Right lobe of liver (tissue), 6 donors: ENCODE results near the gene SMARCA2. TPM values are rescaled to one million over a fixed set of nuclear protein-coding genes. Genes with fewer than 3 reads are reported as not detected.

Experiments
- ATAC-seq, 4 donors: fragments of 200-7000 bp; cut with Tn5 transposase; one replicate each; pipeline ENCODE4 v1.9.1; 2020; ENCODE audit warnings: mild to moderate bottlenecking in 4 of 4, moderate library complexity in 4 of 4
- DNase-seq, 3 donors: peaks; one replicate each; pipeline ENCODE4 v3.0.0-alpha.2; 2020
- H3K27ac ChIP-seq, 3 donors: fragments of 200-600 bp; one replicate each; pipeline ENCODE4 v1.8.0; 2022
- H3K27me3 ChIP-seq, 2 donors: fragments of 200-600 bp; one replicate each; pipeline ENCODE4 v1.8.0; 2022
- H3K36me3 ChIP-seq, 4 donors: fragments of 200-600 bp; sonication (generic) in 1 of 4; one replicate each; pipeline versions ENCODE4 v1.5.1 to v1.8.0; 2017 to 2022; ENCODE audit warnings: control low read depth in 1 of 4
- H3K4me1 ChIP-seq, 4 donors: fragments of 200-600 bp; sonication (generic) in 1 of 4; one replicate each; pipeline versions ENCODE4 v1.5.1 to v1.8.0; 2017 to 2022; ENCODE audit warnings: control low read depth in 1 of 4
- H3K4me3 ChIP-seq, 3 donors: fragments of 200-600 bp; one replicate each; pipeline ENCODE4 v1.8.0; 2022
- H3K9me3 ChIP-seq, 4 donors: fragments of 200-600 bp; sonication (generic) in 1 of 4; one replicate each; pipeline versions ENCODE4 v1.5.1 to v1.8.0; 2017 to 2022; ENCODE audit warnings: control low read depth in 1 of 4
- POLR2A ChIP-seq: fragments of 450-650 bp; IDR thresholded peaks from one replicate; pipeline ENCODE4 v1.6.1; 2017; ENCODE audit warnings: antibody characterized with exemption, mild to moderate bottlenecking
- WGBS: methylation state at CpG from one replicate; pipeline ENCODE4 v1.1.6; 2018; ENCODE audit warnings: low coverage, low lambda C conversion rate; ENCODE audit not compliant: insufficient coverage; ENCODE audit errors: missing lambda C conversion rate; 5-methylcytosine and 5-hydroxymethylcytosine counted together
- intact Hi-C, 2 donors: fragments of 100-400 bp; cut with DNase I; formaldehyde crosslinking; loops; one replicate each; pipeline versions ENCODE4 v1.11.2 to v1.14.1; 2022
- total RNA-seq, 6 experiments: library from RNA; depleted of rRNA in 2 of 6; stranded (reverse); fragments of >200 nt in 2 of 6; fragmentation: NEBNext Ultra II Directional in 3 of 6; extraction: Animal tissue kit (Norgen Biotek cat#: 25700) in 3 of 6; gene quantifications; one replicate each; pipeline versions ENCODE4 v1.1.0 to v1.2.4, GENCODE V29; 2016 to 2023
- TF ChIP-seq, protein P1 (sequence below), 4 donors: fragments of 200-600 bp in 3 of 4; fragments of 450-650 bp in 1 of 4; IDR thresholded peaks; one replicate each; pipeline versions ENCODE4 v1.5.1 to v1.8.0; 2016 to 2022; ENCODE audit warnings: antibody characterized with exemption in 4 of 4, mild to moderate bottlenecking in 2 of 4
- donor health status: DM: no; HTN: yes; CAD: no.
- donor health status: DM: no; HTN: no; CAD: no.
- donor health status: DM: no; HTN: no; CAD: no.
- donor health status: DM: no; HTN: yes; CAD: no.
- donor health status: DM: no; HTN: yes; CAD: no.

The SMARCA2 gene
- total RNA-seq, 6 experiments from 2014 or later = 46.2 to 97.8 (median 62.4) TPM

DNA sequence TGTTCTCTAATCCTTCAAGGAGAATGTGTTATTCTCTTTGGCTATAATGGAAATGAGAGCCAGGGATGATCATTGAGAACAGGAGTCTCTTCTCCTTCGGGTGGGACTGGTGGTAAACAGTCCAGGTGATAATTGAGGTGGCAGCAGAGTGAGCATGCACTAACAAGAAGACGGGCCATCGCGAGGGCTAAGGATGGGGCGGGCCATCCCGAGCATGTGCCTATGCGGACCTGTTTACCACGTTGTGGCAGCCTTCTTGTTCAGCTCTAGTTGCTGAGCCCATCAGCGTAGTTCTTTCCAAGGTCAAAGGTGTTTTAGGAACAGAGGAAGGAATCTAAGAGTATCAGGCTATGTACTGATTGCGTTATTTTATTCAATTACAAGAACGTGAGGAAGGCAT, 180.1 kb downstream of the SMARCA2 start:
- peaks cover 0 to 41% (median 5%) of the 10 kb centered on the region in 4 donors for H3K36me3 ChIP-seq

DNA sequence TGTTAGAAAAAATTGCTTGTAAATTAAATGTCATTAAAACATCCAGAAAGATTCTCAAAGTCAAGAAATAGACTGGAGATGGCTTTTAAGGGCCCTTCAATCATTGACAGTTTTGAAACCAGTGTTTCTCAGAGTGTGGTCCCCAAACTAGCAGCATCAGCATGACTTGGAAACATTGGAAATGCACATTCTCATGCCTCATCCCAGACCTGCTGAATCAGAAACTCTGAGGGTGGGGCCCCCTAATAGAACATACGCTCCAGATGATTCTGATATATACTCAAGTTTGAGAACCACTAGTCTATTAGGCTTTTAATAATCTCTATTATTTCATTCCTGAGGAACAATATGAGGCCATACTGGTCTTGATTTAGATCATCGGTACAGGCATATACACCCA, 181.6 kb downstream of the SMARCA2 start:
- H3K36me3 ChIP-seq = peaks cover 0 to 27% (median 3%) of the 10 kb centered on the region in 4 donors
- intact Hi-C loops = no loop called here

More for the DNA sequence above, 180.1 kb downstream of the SMARCA2 start:
- TF ChIP-seq POLR2A = no peak
- TF ChIP-seq, protein P1, sequence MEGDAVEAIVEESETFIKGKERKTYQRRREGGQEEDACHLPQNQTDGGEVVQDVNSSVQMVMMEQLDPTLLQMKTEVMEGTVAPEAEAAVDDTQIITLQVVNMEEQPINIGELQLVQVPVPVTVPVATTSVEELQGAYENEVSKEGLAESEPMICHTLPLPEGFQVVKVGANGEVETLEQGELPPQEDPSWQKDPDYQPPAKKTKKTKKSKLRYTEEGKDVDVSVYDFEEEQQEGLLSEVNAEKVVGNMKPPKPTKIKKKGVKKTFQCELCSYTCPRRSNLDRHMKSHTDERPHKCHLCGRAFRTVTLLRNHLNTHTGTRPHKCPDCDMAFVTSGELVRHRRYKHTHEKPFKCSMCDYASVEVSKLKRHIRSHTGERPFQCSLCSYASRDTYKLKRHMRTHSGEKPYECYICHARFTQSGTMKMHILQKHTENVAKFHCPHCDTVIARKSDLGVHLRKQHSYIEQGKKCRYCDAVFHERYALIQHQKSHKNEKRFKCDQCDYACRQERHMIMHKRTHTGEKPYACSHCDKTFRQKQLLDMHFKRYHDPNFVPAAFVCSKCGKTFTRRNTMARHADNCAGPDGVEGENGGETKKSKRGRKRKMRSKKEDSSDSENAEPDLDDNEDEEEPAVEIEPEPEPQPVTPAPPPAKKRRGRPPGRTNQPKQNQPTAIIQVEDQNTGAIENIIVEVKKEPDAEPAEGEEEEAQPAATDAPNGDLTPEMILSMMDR (IDR thresholded peaks at IDR 0.05) = no peak
- H3K27me3 ChIP-seq = no peaks in the 10 kb centered on the region
- DNase-seq (no peak), ATAC-seq (no peak)
- no peak overlapping the region for H3K4me3 ChIP-seq
- intact Hi-C loops = no loop called here
- 84% methylated on average over 7 of the region's 11 CpGs for WGBS
- no peak overlapping the region for H3K27ac ChIP-seq
- no peaks in the 10 kb centered on the region for H3K4me1 ChIP-seq
- H3K9me3 ChIP-seq = no peaks in the 10 kb centered on the region

DNA sequence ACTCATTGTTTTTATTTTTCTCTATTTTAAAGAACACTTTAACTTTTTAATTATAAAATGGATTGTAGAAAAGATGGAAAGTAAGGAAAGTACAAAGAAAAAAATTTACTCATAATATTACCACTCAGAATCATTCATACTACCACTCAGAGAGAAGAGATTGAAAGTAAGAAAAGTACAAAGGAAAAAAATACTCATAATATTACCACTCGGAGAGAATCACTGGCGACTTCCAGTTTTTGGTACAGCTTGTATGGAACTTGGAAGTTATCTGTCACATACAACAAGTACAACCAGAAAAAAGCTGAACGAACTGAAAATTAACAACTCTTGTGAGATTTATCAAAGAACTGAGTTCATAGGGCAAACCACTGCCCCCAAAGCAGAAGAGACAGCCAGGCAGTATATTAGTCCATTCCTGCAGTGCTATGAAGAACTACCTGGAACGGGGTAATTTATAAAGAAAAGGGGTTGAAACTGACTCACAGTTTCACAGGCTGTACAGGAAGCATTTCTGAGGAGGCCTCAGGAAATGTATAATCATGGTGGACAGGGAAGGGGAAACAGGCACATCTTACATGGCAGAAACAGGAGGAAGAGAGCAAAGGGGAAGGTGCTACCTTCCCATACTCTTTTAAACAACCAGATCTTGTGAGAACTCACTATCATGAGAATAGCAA, 183.9 kb downstream of the SMARCA2 start:
- TF ChIP-seq, protein P1 (IDR thresholded peaks at IDR 0.05) = no peak
- no peak for TF ChIP-seq POLR2A
- 90% methylated on average over 4 of the region's 4 CpGs for WGBS
- intact Hi-C loops = no loop called here
- Histone ChIP-seq H3K27me3 (no peaks in the 10 kb centered on the region), H3K4me1 (no peaks in the 10 kb centered on the region), H3K36me3 (peaks cover 0 to 8% (median 0%) of the 10 kb centered on the region in 4 donors), H3K27ac (no peak overlapping the region), H3K4me3 (no peak overlapping the region), H3K9me3 (no peaks in the 10 kb centered on the region)
- DNase-seq (no peak), ATAC-seq (no peak)

More for the DNA sequence above, 181.6 kb downstream of the SMARCA2 start:
- DNase-seq = no peak
- no peak overlapping the region for H3K4me3 ChIP-seq
- H3K27me3 ChIP-seq = no peaks in the 10 kb centered on the region
- no peak for TF ChIP-seq POLR2A
- ATAC-seq = no peak
- no peak overlapping the region for H3K27ac ChIP-seq
- 100% methylated on average over 2 of the region's 2 CpGs for WGBS
- H3K4me1 ChIP-seq = no peaks in the 10 kb centered on the region
- H3K9me3 ChIP-seq = no peaks in the 10 kb centered on the region

DNA sequence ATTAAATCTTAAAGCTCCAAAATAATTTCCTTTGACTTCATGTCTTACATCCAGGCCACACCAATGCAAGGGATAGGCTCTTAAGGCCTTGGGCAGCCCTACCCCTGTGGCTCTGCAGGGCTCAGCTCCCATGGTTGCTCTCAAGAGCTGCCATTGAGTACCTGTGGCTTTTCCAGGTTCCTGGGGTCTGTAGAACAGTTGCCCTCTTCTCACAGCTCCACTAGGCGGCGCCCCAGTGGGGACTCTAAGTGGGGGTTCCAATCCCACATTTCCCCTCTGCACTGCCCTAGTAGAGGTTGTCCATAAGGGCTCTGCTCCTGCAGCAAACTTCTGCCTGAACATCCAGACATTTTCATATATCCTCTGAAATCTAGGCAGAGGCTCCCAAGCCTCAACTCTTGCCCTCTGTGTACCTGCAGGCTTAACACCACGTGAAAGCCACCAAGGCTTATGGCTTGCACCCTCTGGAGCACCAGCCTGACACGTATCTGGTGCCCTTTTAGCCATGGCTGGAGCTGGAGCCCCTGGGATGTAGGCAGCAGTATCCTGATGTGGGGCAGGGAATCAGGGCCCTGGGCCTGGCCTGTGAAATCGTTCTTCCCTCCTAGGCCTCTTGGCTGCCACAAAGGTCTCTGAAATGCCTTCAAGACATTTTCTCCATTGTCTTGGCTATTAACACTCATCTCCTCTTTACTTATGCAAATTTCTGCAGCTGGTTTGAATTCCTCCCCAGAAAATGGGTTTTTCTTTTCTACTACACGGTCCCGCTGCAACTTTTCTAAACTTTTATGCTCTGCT, 185.1 kb downstream of the SMARCA2 start:
- H3K4me3 ChIP-seq = no peak overlapping the region
- ATAC-seq = no peak
- H3K27ac ChIP-seq = no peak overlapping the region
- no peak for TF ChIP-seq POLR2A
- TF ChIP-seq, protein P1 (IDR thresholded peaks at IDR 0.05) = no peak
- no peak for DNase-seq
- no peaks in the 10 kb centered on the region for H3K27me3 ChIP-seq
- intact Hi-C loops = no loop called here
- peaks cover 0 to 4% (median 0%) of the 10 kb centered on the region in 4 donors for H3K36me3 ChIP-seq
- H3K4me1 ChIP-seq = no peaks in the 10 kb centered on the region
- H3K9me3 ChIP-seq = no peaks in the 10 kb centered on the region
- WGBS = 94% methylated on average over 4 of the region's 7 CpGs

DNA sequence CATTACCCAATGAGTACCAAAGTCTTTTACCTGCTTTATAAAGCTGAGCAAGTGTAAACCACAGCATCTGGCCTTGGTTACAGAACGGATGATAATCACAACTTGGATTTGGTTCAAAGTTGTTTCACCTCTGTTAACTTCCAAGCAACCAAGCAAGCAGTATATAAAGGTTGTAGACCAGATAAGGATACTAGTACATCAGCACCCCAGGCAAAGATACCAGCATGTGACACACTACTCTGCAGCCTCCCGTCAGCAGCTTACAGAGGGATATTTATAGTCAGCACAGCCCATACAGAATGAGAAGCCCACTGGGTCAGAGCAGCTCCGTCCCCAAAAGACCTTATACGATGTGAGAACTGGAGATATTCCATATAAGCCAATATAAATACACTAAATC, 193.3 kb downstream of the SMARCA2 start:
- no peaks in the 10 kb centered on the region for H3K9me3 ChIP-seq
- H3K27ac ChIP-seq = no peak overlapping the region
- intact Hi-C loops = no loop called here
- H3K4me1 ChIP-seq = no peaks in the 10 kb centered on the region
- H3K27me3 ChIP-seq = no peaks in the 10 kb centered on the region
- WGBS = 77% methylated on average over 3 of the region's 4 CpGs
- no peak overlapping the region for H3K4me3 ChIP-seq
- ATAC-seq (no peak), DNase-seq (no peak)
- no peak for TF ChIP-seq POLR2A
- TF ChIP-seq, protein P1 (IDR thresholded peaks at IDR 0.05) = no peak
- H3K36me3 ChIP-seq = no peaks in the 10 kb centered on the region
